ENCODE data around the gene KANSL1. TPM values are rescaled to one million over a fixed set of nuclear protein-coding genes. Genes with fewer than 3 reads are reported as not detected.

The KANSL1 gene
- polyA plus RNA-seq, 3 donors, result 3.1 to 31.9 (median 4.6) TPM

DNA sequence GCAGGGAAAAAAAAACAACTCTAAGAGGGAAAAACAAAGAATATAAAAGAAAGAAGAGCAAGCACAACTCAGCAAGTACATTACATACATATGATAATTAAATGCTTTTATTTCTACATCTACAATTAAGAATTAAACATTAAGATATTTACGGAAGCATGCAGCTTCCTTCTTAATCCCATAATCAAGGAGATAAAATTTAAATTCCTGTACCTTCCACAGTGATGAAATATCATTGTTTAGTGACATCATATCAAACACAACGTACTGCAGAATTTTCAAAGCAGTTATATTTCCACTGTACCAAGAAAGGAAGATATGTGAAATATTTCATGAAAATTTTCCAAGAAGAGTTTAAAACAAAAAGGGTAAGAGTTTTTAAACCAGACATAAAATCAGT lies 26.0 kb downstream of the KANSL1 start:
- Mint-ChIP-seq H3K4me3 (no peak overlapping the region), H3K4me1 (peaks cover 33% of the 10 kb centered on the region), H3K36me3 (peaks cover 44 to 59% of the 10 kb centered on the region in 2 donors), H3K27ac (peak overlapping the region in 1 of 7 donors; percentile 10), H3K27me3 (ENCODE audit: low read depth in 3 of 3) (no peaks in the 10 kb centered on the region), H3K9me3 (no peaks in the 10 kb centered on the region)
- Histone ChIP-seq H3K4me3 (replicated peaks in 1 of 3; ENCODE audit: low read depth in 2 of 3, low read length in 3 of 3) (no peak overlapping the region), H3K36me3 (replicated peaks in 1 of 2; ENCODE audit: control insufficient read depth in 1 of 2, insufficient read depth in 2 of 2, low read length in 2 of 2) (peaks cover 32 to 47% of the 10 kb centered on the region in 2 donors), H3K4me1 (ENCODE audit: control insufficient read depth in 1 of 2, insufficient read depth in 2 of 2, low read length in 2 of 2) (peaks cover 22 to 26% of the 10 kb centered on the region in 2 donors), H3K9me3 (replicated peaks in 1 of 2; ENCODE audit: control insufficient read depth in 1 of 2, insufficient read depth in 1 of 2, low read length in 2 of 2) (no peaks in the 10 kb centered on the region), H3K27ac (ENCODE audit: low read depth in 1 of 2, low read length in 2 of 2) (peak overlapping the region in 1 of 2 donors; percentile 10), H3K27me3 (ENCODE audit: control insufficient read depth in 2 of 2, insufficient read depth in 2 of 2, low read length in 2 of 2) (no peaks in the 10 kb centered on the region), H2AFZ (ENCODE audit: insufficient read depth, low read depth, low read length, poor library complexity, severe bottlenecking) (no peak overlapping the region), H3K9ac (ENCODE audit: insufficient read depth, low read length, poor library complexity, severe bottlenecking) (no peak overlapping the region), H3K4me2 (replicated peaks; ENCODE audit: extremely low read depth, low read length, poor library complexity, severe bottlenecking) (no peak overlapping the region), H3K79me2 (ENCODE audit: insufficient read depth, low read length) (peaks cover 100% of the 10 kb centered on the region), H4K20me1 (ENCODE audit: insufficient read depth, low read length) (peaks cover 100% of the 10 kb centered on the region)
- DNase-seq, result no peak
- TF ChIP-seq CTCF (IDR thresholded peaks at IDR 0.05), result no peak
- intact Hi-C loops (cut with micrococcal nuclease), result no loop called here
- no CpG with 5 or more reads among the region's 2 CpGs for WGBS (ENCODE audit: insufficient coverage)

- Mint-ChIP-seq H3K9me3 (no peaks in the 10 kb centered on the region), H3K4me3 (no peak overlapping the region), H3K4me1 (peaks cover 33% of the 10 kb centered on the region), H3K36me3 (peaks cover 41 to 57% of the 10 kb centered on the region in 2 donors), H3K27me3 (ENCODE audit: low read depth in 3 of 3) (no peaks in the 10 kb centered on the region), H3K27ac (peak overlapping the region in 2 of 7 donors; percentile 42 to 45)
- intact Hi-C loops (cut with micrococcal nuclease), result no loop called here
- Histone ChIP-seq H3K79me2 (ENCODE audit: insufficient read depth, low read length) (peaks cover 100% of the 10 kb centered on the region), H3K4me2 (replicated peaks; ENCODE audit: extremely low read depth, low read length, poor library complexity, severe bottlenecking) (no peak overlapping the region), H3K9ac (ENCODE audit: insufficient read depth, low read length, poor library complexity, severe bottlenecking) (no peak overlapping the region), H3K27ac (ENCODE audit: low read depth in 1 of 2, low read length in 2 of 2) (no peak overlapping the region), H2AFZ (ENCODE audit: insufficient read depth, low read depth, low read length, poor library complexity, severe bottlenecking) (no peak overlapping the region), H3K36me3 (replicated peaks in 1 of 2; ENCODE audit: control insufficient read depth in 1 of 2, insufficient read depth in 2 of 2, low read length in 2 of 2) (peaks cover 30 to 42% of the 10 kb centered on the region in 2 donors), H4K20me1 (ENCODE audit: insufficient read depth, low read length) (peaks cover 100% of the 10 kb centered on the region), H3K4me3 (replicated peaks in 1 of 3; ENCODE audit: low read depth in 2 of 3, low read length in 3 of 3) (no peak overlapping the region), H3K4me1 (ENCODE audit: control insufficient read depth in 1 of 2, insufficient read depth in 2 of 2, low read length in 2 of 2) (peaks cover 22 to 26% of the 10 kb centered on the region in 2 donors), H3K27me3 (ENCODE audit: control insufficient read depth in 2 of 2, insufficient read depth in 2 of 2, low read length in 2 of 2) (no peaks in the 10 kb centered on the region), H3K9me3 (replicated peaks in 1 of 2; ENCODE audit: control insufficient read depth in 1 of 2, insufficient read depth in 1 of 2, low read length in 2 of 2) (no peaks in the 10 kb centered on the region)
- no peak for TF ChIP-seq CTCF (IDR thresholded peaks at IDR 0.05)
- WGBS (ENCODE audit: insufficient coverage), result no CpG with 5 or more reads among the region's 2 CpGs
- no peak for DNase-seq
Measured at GRCh38 chr17:46166692-46167249, 26.5 kb downstream of the KANSL1 start.

Measured in CD14-positive monocyte (primary cell).